OCI-LY7 (cell line): ENCODE measurements around the gene VAMP1. TPM values are rescaled to one million over a fixed set of nuclear protein-coding genes. Genes with fewer than 3 reads are reported as not detected.
"Not testable (repeated sequence)": the region's sequence is repeated elsewhere in the genome, so short reads cannot be mapped to it uniquely, and the experiment has no call there.

Source experiments
- BruUV-seq: library from RNA; stranded (reverse); fragments of 400-500 nt; replicated peaks from 2 replicates; lab custom pipeline; 2021; lab: Mats Ljungman, UMichigan
- CTCF ChIA-PET: fragments of 300-600 bp; sonication (Branson Sonifier 250); formaldehyde crosslinking; loops from one replicate; lab custom pipeline; 2022; ENCODE audit warnings: antibody characterized with exemption; ENCODE audit not compliant: unreplicated experiment; lab: Charles Lee
- POLR2A ChIA-PET: fragments of 300-600 bp; sonication (Branson Sonifier 250); formaldehyde crosslinking; loops from one replicate; lab custom pipeline; 2022; ENCODE audit warnings: antibody characterized with exemption; lab: Charles Lee
- DNase-seq: peaks from one replicate; pipeline ENCODE4 v3.0.0-alpha.2; 2015; ENCODE audit warnings: low spot score
- H2AFZ ChIP-seq: fragments of 200-600 bp; sonication (generic), shearing (Covaris generic); 2 replicates; pipeline ENCODE4 v1.6.1; 2014; ENCODE audit warnings: mild to moderate bottlenecking, antibody characterized with exemption, low read length, moderate library complexity
- H3K27ac ChIP-seq: fragments of 200-600 bp; sonication (generic); 2 replicates; pipeline ENCODE4 v1.5.1; 2014; ENCODE audit warnings: mixed run types, low read depth, mild to moderate bottlenecking, moderate library complexity, low read length, inconsistent platforms; ENCODE audit not compliant: poor library complexity, severe bottlenecking
- H3K36me3 ChIP-seq: fragments of 200-600 bp; sonication (generic); 2 replicates; pipeline ENCODE4 v1.6.1; 2014; ENCODE audit warnings: mild to moderate bottlenecking, antibody characterized with exemption, low read length, moderate library complexity, mixed read lengths; ENCODE audit not compliant: insufficient read depth
- H3K4me1 ChIP-seq: fragments of 200-600 bp; sonication (generic); 2 replicates; pipeline ENCODE4 v1.5.1; 2014; ENCODE audit warnings: mild to moderate bottlenecking, low read length; ENCODE audit not compliant: insufficient read depth, poor library complexity, severe bottlenecking
- H3K4me2 ChIP-seq: fragments of 200-600 bp; sonication (generic); 2 replicates; pipeline ENCODE4 v1.6.1; 2014; ENCODE audit warnings: mild to moderate bottlenecking, low read length
- H3K4me3 ChIP-seq: fragments of 200-600 bp; sonication (generic); 2 replicates; pipeline ENCODE4 v1.5.1; 2014; ENCODE audit warnings: mild to moderate bottlenecking, low read depth, low read length; ENCODE audit not compliant: poor library complexity, severe bottlenecking
- H3K79me2 ChIP-seq: fragments of 200-600 bp; sonication (generic); 2 replicates; pipeline ENCODE4 v1.6.1; 2016; ENCODE audit warnings: low read depth, mild to moderate bottlenecking, low read length, moderate library complexity, mixed read lengths; ENCODE audit not compliant: insufficient read depth
- H3K9me2 ChIP-seq: fragments of 200-600 bp; sonication (generic); 2 replicates; pipeline ENCODE4 v1.6.1; 2016; ENCODE audit warnings: mild to moderate bottlenecking, low read length, mixed read lengths; ENCODE audit not compliant: insufficient read depth
- H3K9me3 ChIP-seq: fragments of 200-600 bp; sonication (generic); 2 replicates; pipeline ENCODE4 v1.6.1; 2014; ENCODE audit warnings: mild to moderate bottlenecking, mixed run types, low read length, mixed read lengths
- H4K20me1 ChIP-seq: fragments of 200-600 bp; sonication (generic); 2 replicates; pipeline ENCODE4 v1.6.1; 2014; ENCODE audit warnings: mild to moderate bottlenecking, antibody characterized with exemption, low read length, moderate library complexity, mixed read lengths; ENCODE audit not compliant: insufficient read depth
- EZH2phosphoT487 ChIP-seq: fragments of 200-600 bp; sonication (generic); IDR thresholded peaks from 2 replicates; pipeline ENCODE4 v1.6.1; 2018; ENCODE audit warnings: low read depth, borderline replicate concordance, mild to moderate bottlenecking, mixed run types, antibody characterized with exemption, low read length, moderate library complexity, mixed read lengths
- intact Hi-C: fragments of 100-400 bp; cut with micrococcal nuclease; formaldehyde crosslinking; loops from one replicate; pipeline ENCODE4 v1.10.0; 2022; ENCODE audit not compliant: unreplicated experiment
- total RNA-seq, 2 experiments: library from RNA; depleted of rRNA in 1 of 2; stranded (reverse); fragments of >200 nt in 1 of 2; shearing (Covaris generic) in 1 of 2; gene quantifications; 2 replicates each; pipeline ENCODE4 v1.2.3, GENCODE V29; 2014 to 2022
- TF ChIP-seq, protein P1 (sequence below): fragments of 200-600 bp; sonication (generic); conservative IDR thresholded peaks from 2 replicates; pipeline ENCODE4 v1.5.1; 2014; ENCODE audit warnings: mild to moderate bottlenecking, antibody characterized with exemption, low read length, moderate library complexity, mixed read lengths

VAMP1 gene
- total RNA-seq, 2 experiments from 2014 or later: 46.9 to 86.0 TPM

DNA sequence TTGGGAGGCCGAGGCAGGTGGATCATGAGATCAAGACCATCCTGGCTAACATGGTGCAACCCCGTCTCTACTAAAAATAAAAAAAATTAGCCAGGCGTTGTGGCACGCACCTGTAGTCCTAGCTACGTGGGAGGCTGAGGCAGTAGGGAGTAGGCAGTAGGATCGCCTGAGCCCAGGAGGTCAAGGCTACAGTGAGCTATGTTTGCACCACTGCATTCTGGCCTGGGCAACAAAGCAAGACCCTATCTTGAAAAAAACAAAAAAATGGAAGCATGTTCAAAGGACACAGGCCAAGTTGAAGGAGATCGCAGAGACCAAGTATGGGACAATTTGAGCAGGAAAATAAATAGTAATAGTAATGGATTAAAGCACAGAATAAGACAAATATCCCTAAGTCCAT, 37.6 kb upstream of the VAMP1 start:
- ChIA-PET POLR2A (interaction anchor here (0.6 to 1.3 kb wide), 3 partner anchors 13 to 31 kb away, joined by 3 to 4 read pairs (median 3); no protein-coding TSS in a partner anchor), CTCF (no interaction called here)
- BruUV-seq: no TSS peak
- Histone ChIP-seq H3K9me3 (no peaks in the 10 kb centered on the region), H3K79me2 (peaks cover 42% of the 10 kb centered on the region; the same call in 1 of the 2 replicates), H3K4me1 (no peaks in the 10 kb centered on the region), H3K9me2 (no peaks in the 10 kb centered on the region), H4K20me1 (no peaks in the 10 kb centered on the region), H3K27ac (no peak overlapping the region), H3K4me2 (no peak overlapping the region), H2AFZ (no peak overlapping the region), H3K36me3 (peaks cover 93% of the 10 kb centered on the region), H3K4me3 (no peak overlapping the region)
- intact Hi-C loops: no loop called here
- no peak for TF ChIP-seq EZH2phosphoT487
- TF ChIP-seq, protein P1, sequence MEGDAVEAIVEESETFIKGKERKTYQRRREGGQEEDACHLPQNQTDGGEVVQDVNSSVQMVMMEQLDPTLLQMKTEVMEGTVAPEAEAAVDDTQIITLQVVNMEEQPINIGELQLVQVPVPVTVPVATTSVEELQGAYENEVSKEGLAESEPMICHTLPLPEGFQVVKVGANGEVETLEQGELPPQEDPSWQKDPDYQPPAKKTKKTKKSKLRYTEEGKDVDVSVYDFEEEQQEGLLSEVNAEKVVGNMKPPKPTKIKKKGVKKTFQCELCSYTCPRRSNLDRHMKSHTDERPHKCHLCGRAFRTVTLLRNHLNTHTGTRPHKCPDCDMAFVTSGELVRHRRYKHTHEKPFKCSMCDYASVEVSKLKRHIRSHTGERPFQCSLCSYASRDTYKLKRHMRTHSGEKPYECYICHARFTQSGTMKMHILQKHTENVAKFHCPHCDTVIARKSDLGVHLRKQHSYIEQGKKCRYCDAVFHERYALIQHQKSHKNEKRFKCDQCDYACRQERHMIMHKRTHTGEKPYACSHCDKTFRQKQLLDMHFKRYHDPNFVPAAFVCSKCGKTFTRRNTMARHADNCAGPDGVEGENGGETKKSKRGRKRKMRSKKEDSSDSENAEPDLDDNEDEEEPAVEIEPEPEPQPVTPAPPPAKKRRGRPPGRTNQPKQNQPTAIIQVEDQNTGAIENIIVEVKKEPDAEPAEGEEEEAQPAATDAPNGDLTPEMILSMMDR: no peak
- no peak for DNase-seq

DNA sequence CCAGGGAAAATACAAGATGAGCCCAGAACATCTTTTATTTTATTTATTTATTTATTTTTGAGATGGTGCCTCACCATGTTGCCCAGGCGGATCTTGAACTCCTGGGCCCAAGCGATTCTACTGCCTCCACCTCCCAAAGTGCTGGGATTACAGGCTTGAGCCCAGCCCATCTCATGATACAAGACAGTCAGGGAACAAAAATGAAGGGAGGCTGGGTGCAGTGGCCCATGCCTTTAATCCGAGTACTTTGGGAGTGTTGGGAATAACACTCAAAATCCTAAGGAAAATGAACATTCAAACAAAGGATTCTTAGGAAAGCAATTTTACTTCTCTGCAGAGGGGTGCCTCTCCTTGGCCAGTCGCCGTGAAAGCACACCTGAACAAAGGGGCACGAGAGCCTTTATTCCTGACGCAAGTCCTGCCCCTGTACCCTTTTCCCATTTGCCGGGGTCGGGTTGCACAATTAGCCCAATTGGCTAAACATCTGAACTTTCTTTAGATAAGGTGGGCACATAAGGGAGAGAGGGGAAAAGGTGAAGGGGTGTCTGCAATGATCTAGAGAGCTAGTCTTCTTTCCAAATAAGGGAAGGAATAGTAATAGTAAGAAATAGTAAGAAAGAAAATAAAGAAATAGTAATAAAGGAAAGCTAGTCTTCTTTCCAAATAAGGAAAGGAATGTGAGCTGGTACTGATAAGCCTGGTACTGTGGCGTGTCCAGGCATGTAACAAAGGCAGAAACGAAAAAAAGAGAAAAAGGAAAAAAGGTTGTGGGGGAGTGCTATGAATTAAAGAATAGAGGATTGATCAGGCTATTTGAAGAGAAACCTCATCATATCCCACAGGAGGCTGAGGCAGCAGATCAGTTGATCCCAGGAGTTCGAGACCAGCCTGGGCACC, 36.9 kb upstream of the VAMP1 start:
- ChIA-PET POLR2A (interaction anchor here (0.6 to 0.9 kb wide), 2 partner anchors 21 to 30 kb away, joined by 3 read pairs; no protein-coding TSS in a partner anchor), CTCF (no interaction called here)
- Histone ChIP-seq H3K79me2 (peaks cover 45% of the 10 kb centered on the region; the same call in 1 of the 2 replicates), H4K20me1 (no peaks in the 10 kb centered on the region), H3K27ac (no peak overlapping the region), H2AFZ (no peak overlapping the region), H3K4me1 (no peaks in the 10 kb centered on the region), H3K4me2 (no peak overlapping the region), H3K36me3 (peaks cover 93% of the 10 kb centered on the region), H3K9me3 (no peaks in the 10 kb centered on the region), H3K4me3 (no peak overlapping the region), H3K9me2 (no peaks in the 10 kb centered on the region)
- no peak for DNase-seq
- TF ChIP-seq, protein P1: no peak
- no peak for TF ChIP-seq EZH2phosphoT487
- intact Hi-C loops: no loop called here
- no TSS peak for BruUV-seq

DNA sequence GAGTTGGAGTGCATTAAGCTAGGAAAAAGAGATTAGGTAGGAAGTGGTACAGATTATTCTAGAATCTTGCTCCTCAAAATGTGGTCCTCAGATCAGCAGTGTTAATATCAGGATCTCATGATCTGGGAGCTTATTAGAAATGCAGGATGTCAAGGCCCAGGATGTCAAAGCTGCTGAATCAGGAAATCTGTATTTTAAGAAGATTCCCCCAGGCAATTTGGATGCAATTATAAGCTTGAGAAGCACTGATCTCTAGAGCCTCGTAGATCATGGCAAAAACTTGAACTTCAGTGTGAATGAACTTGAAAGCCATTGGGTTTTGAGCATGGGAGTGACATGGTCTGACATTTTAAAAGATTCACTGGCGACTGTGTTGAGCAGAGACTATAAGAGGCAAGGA, 30.0 kb upstream of the VAMP1 start:
- CTCF ChIA-PET: no interaction called here
- H3K4me1 ChIP-seq: peaks cover 20% of the 10 kb centered on the region
- H3K4me2 ChIP-seq: no peak overlapping the region
- no TSS peak for BruUV-seq
- H2AFZ ChIP-seq: no peak overlapping the region
- intact Hi-C loops: no loop called here
- TF ChIP-seq EZH2phosphoT487: no peak
- TF ChIP-seq, protein P1: no peak
- peaks cover 76% of the 10 kb centered on the region for H3K79me2 ChIP-seq
- peaks cover 96% of the 10 kb centered on the region for H3K36me3 ChIP-seq
- POLR2A ChIA-PET: interaction anchor here (1.2 to 1.5 kb wide), 2 partner anchors 29 to 34 kb away, joined by 3 to 4 read pairs; partner anchors contain the start of genes GAPDH and VAMP1
- no peaks in the 10 kb centered on the region for H4K20me1 ChIP-seq
- DNase-seq: no peak
- no peaks in the 10 kb centered on the region for H3K9me3 ChIP-seq
- H3K4me3 ChIP-seq: no peak overlapping the region
- no peak overlapping the region for H3K27ac ChIP-seq
- no peaks in the 10 kb centered on the region for H3K9me2 ChIP-seq

DNA sequence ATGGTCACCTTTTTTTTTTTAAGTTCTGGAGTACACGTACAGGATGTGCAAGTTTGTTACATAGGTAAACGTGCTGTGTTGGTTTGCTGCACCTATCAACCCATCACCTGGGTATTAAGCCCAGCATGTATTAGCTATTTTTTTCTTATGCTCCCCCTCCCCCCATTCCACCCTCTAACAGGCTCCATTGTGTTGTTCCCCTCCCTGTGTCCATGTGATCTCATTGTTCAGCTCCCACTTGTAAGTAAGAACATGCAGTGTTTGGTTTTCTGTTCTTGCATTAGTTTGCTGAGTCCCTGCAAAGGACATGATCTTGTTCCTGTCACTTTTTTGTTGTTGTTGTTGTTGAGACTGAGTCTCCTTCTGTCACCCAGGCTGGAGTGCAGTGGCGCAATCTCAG, 26.8 kb upstream of the VAMP1 start:
- POLR2A ChIA-PET: interaction anchor here (1.3 to 3.4 kb wide), 3 partner anchors 12 to 38 kb away, joined by 3 to 14 read pairs (median 6); partner anchors contain the start of genes GAPDH and VAMP1
- Histone ChIP-seq H3K79me2 (peaks cover 68% of the 10 kb centered on the region), H3K4me2 (peak overlapping the region; percentile 98; the same call in 1 of the 2 replicates), H3K36me3 (peaks cover 74% of the 10 kb centered on the region), H3K4me1 (peaks cover 28% of the 10 kb centered on the region)
- BruUV-seq, H4K20me1 ChIP-seq, H3K9me2 ChIP-seq, CTCF ChIA-PET, DNase-seq, intact Hi-C loops, H3K27ac ChIP-seq, H2AFZ ChIP-seq, H3K9me3 ChIP-seq, H3K4me3 ChIP-seq: not testable (repeated sequence)
